CD4-positive, CD25-positive, alpha-beta regulatory T cell (primary cell): ENCODE data around the gene DNM1. TPM values are rescaled to one million over a fixed set of nuclear protein-coding genes. Genes with fewer than 3 reads are reported as not detected.

Experiments used
- ATAC-seq, 2 donors: fragments of 150-1000 bp; cut with Tn5 transposase; one replicate each; pipeline ENCODE4 v1.10.0; 2021; ENCODE audit warnings: low read depth in 2 of 2, moderate number of reproducible peaks in 2 of 2, moderate library complexity in 1 of 2
- DNase-seq, 3 donors: peaks; one replicate each; pipeline versions ENCODE4 v3.0.0 to v3.0.0-alpha.2; 2012 to 2022; ENCODE audit warnings: mixed read lengths in 1 of 3
- H3K27ac ChIP-seq: one replicate; pipeline ENCODE4 v1.7.0; 2013; ENCODE audit warnings: mild to moderate bottlenecking, low read length; ENCODE audit not compliant: insufficient read depth, poor library complexity, severe bottlenecking
- H3K27me3 ChIP-seq: one replicate; pipeline ENCODE4 v1.7.0; 2013; ENCODE audit warnings: low read length; ENCODE audit not compliant: control insufficient read depth, insufficient read depth
- H3K36me3 ChIP-seq: one replicate; pipeline ENCODE4 v1.7.0; 2013; ENCODE audit warnings: mild to moderate bottlenecking, low read length, moderate library complexity; ENCODE audit not compliant: control insufficient read depth, insufficient read depth
- H3K4me1 ChIP-seq: 2 replicates; pipeline ENCODE4 v1.7.0; 2013; ENCODE audit warnings: mild to moderate bottlenecking, low read length; ENCODE audit not compliant: insufficient read depth, control insufficient read depth, poor library complexity, severe bottlenecking
- H3K4me3 ChIP-seq: one replicate; pipeline ENCODE4 v1.7.0; 2013; ENCODE audit warnings: low read depth, mild to moderate bottlenecking, low read length, moderate library complexity
- H3K9me3 ChIP-seq, 2 experiments: 1 replicate in 1 of 2; 2 replicates in 1 of 2; pipeline ENCODE4 v1.7.0; 2013; ENCODE audit warnings: low read length in 2 of 2, mild to moderate bottlenecking in 1 of 2, moderate library complexity in 1 of 2; ENCODE audit not compliant: control insufficient read depth in 2 of 2
- H3K27ac Mint-ChIP-seq, 3 donors: one replicate each; pipeline ENCODE4 v1.8.0; 2020 to 2022; ENCODE audit warnings: mild to moderate bottlenecking in 3 of 3, mixed read lengths in 3 of 3, moderate library complexity in 2 of 3
- H3K27me3 Mint-ChIP-seq: one replicate; pipeline ENCODE4 v1.8.0; 2022; ENCODE audit warnings: mild to moderate bottlenecking, mixed read lengths
- H3K36me3 Mint-ChIP-seq: one replicate; pipeline ENCODE4 v1.8.0; 2020; ENCODE audit warnings: mixed read lengths
- H3K4me1 Mint-ChIP-seq, 4 donors: one replicate each; pipeline ENCODE4 v1.8.0; 2020 to 2022; ENCODE audit warnings: mixed read lengths in 4 of 4, mild to moderate bottlenecking in 1 of 4
- H3K4me3 Mint-ChIP-seq, 4 donors: one replicate each; pipeline ENCODE4 v1.8.0; 2020 to 2022; ENCODE audit warnings: mild to moderate bottlenecking in 4 of 4, mixed read lengths in 4 of 4, moderate library complexity in 3 of 4
- H3K9me3 Mint-ChIP-seq, 7 donors: one replicate each; pipeline ENCODE4 v1.8.0; 2020 to 2022; ENCODE audit warnings: mixed read lengths in 7 of 7, mild to moderate bottlenecking in 3 of 7, moderate library complexity in 2 of 7
- polyA plus RNA-seq, 4 donors: library from polyadenylated mRNA; unstranded; fragments of 300-500 nt; fragmentation: Illumina TruSeq; gene quantifications; one replicate each; pipeline ENCODE4 v1.2.3, GENCODE V29; 2021
- total RNA-seq: library from RNA; stranded (reverse); gene quantifications from one replicate; pipeline ENCODE4 v1.2.3, GENCODE V29; 2022

Gene DNM1
- total and polyA plus RNA-seq, 5 donors from 2014 or later, result 1.5 TPM; not detected in 4

- Mint-ChIP-seq H3K27me3 (no peaks in the 10 kb centered on the region), H3K4me1 (no peaks in the 10 kb centered on the region), H3K27ac (no peak overlapping the region), H3K4me3 (no peak overlapping the region), H3K9me3 (no peaks in the 10 kb centered on the region), H3K36me3 (peaks cover 50% of the 10 kb centered on the region)
- no peaks in the 10 kb centered on the region for H3K27me3 ChIP-seq
- H3K4me3 ChIP-seq, result no peak overlapping the region
- peaks cover 41% of the 10 kb centered on the region for H3K36me3 ChIP-seq
- no peaks in the 10 kb centered on the region for H3K9me3 ChIP-seq
- ATAC-seq (no peak), DNase-seq (no peak)
- no peaks in the 10 kb centered on the region for H3K4me1 ChIP-seq
- H3K27ac ChIP-seq, result no peak overlapping the region
Observed at GRCh38 chr9:128262687-128263086, 59.5 kb downstream of the DNM1 start.

GRCh38 chr9:128265348-128265847, 62.2 kb downstream of the DNM1 start:
- no peak overlapping the region for H3K27ac ChIP-seq
- Mint-ChIP-seq H3K4me1 (no peaks in the 10 kb centered on the region), H3K27me3 (no peaks in the 10 kb centered on the region), H3K9me3 (no peaks in the 10 kb centered on the region), H3K27ac (peak overlapping the region in 1 of 3 donors; percentile 72), H3K4me3 (no peak overlapping the region), H3K36me3 (peaks cover 42% of the 10 kb centered on the region)
- ATAC-seq (no peak), DNase-seq (no peak)
- no peaks in the 10 kb centered on the region for H3K9me3 ChIP-seq
- peaks cover 21% of the 10 kb centered on the region for H3K36me3 ChIP-seq
- H3K4me3 ChIP-seq, result no peak overlapping the region
- H3K4me1 ChIP-seq, result no peaks in the 10 kb centered on the region
- H3K27me3 ChIP-seq, result no peaks in the 10 kb centered on the region

GRCh38 chr9:128266868-128267590, 63.9 kb downstream of the DNM1 start:
- H3K4me1 Mint-ChIP-seq, result peaks cover 0 to 2% (median 1%) of the 10 kb centered on the region in 4 donors
- no peaks in the 10 kb centered on the region for H3K27me3 Mint-ChIP-seq
- Histone ChIP-seq H3K27me3 (no peaks in the 10 kb centered on the region), H3K4me3 (no peak overlapping the region), H3K9me3 (no peaks in the 10 kb centered on the region), H3K27ac (no peak overlapping the region), H3K36me3 (peaks cover 9% of the 10 kb centered on the region), H3K4me1 (no peaks in the 10 kb centered on the region)
- no peaks in the 10 kb centered on the region for H3K9me3 Mint-ChIP-seq
- H3K36me3 Mint-ChIP-seq, result peaks cover 36% of the 10 kb centered on the region
- DNase-seq (no peak), ATAC-seq (no peak)
- no peak overlapping the region for H3K4me3 Mint-ChIP-seq
- H3K27ac Mint-ChIP-seq, result no peak overlapping the region

- Histone ChIP-seq H3K27ac (no peak overlapping the region), H3K27me3 (no peaks in the 10 kb centered on the region), H3K4me1 (peaks cover 11% of the 10 kb centered on the region), H3K9me3 (no peaks in the 10 kb centered on the region), H3K4me3 (no peak overlapping the region), H3K36me3 (peaks cover 7% of the 10 kb centered on the region)
- ATAC-seq, result no peak
- DNase-seq, result no peak
- Mint-ChIP-seq H3K4me3 (peak overlapping the region in 1 of 4 donors; percentile 24), H3K4me1 (peaks cover 5 to 24% (median 18%) of the 10 kb centered on the region in 4 donors), H3K27me3 (peaks cover 4% of the 10 kb centered on the region), H3K27ac (no peak overlapping the region), H3K9me3 (no peaks in the 10 kb centered on the region), H3K36me3 (peaks cover 15% of the 10 kb centered on the region)
Observed at GRCh38 chr9:128271112-128271511, 67.9 kb downstream of the DNM1 start.

DNA sequence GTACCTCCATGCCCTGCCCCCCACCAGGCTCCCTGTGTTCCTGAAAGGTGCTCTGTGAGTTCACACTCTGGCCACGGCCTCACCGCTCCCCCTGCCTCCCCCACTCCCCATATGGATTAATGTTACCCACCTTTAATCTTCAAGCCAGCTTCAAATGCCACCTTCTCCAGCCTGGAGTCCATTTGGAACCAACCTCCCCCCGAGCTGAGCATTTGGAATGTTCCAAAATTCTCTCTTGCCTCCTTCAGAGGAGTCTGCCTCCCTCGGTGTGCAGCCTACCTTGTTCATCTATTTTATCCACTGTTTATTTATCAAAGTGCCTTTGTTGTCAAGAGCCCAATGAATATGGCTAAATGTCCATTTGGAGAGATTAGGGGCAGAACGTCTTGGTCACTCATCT, 68.3 kb downstream of the DNM1 start:
- ATAC-seq (no peak), DNase-seq (no peak)
- peaks cover 14% of the 10 kb centered on the region for H3K4me1 ChIP-seq
- H3K4me3 ChIP-seq, result no peak overlapping the region
- no peaks in the 10 kb centered on the region for H3K27me3 ChIP-seq
- H3K27ac ChIP-seq, result no peak overlapping the region
- peak overlapping the region in 1 of 4 donors; percentile 24 for H3K4me3 Mint-ChIP-seq
- H3K36me3 ChIP-seq, result peaks cover 7% of the 10 kb centered on the region
- H3K27me3 Mint-ChIP-seq, result peaks cover 4% of the 10 kb centered on the region
- H3K36me3 Mint-ChIP-seq, result peaks cover 15% of the 10 kb centered on the region
- peaks cover 6 to 28% (median 21%) of the 10 kb centered on the region in 4 donors for H3K4me1 Mint-ChIP-seq
- H3K27ac Mint-ChIP-seq, result no peak overlapping the region
- no peaks in the 10 kb centered on the region for H3K9me3 ChIP-seq
- no peaks in the 10 kb centered on the region for H3K9me3 Mint-ChIP-seq

DNA sequence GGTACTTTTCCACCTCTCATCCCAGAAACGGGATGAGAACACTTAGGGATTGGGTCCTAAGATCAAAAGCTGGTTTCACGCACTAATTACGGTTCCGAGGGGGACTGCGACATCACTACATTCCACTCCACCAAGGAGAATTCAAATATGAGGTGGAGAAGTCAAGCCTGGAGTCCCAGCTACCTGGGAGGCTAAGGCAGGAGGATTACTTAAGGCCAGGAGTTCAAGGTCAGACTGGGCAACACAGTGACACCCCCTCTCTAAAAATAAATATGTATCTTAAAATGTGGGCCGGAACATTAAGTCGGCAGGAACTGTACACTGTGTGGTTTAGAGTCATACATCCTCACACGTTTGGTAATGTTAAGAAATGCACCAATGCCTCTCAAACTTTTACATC, 71.1 kb downstream of the DNM1 start:
- no peak for DNase-seq
- Mint-ChIP-seq H3K9me3 (peaks cover 0 to 2% (median 0%) of the 10 kb centered on the region in 7 donors), H3K4me3 (peak overlapping the region; percentile 97 to 99 (median 98)), H3K4me1 (peaks cover 6 to 45% (median 30%) of the 10 kb centered on the region in 4 donors), H3K36me3 (peaks cover 11% of the 10 kb centered on the region), H3K27ac (peak overlapping the region in 2 of 3 donors; percentile 98), H3K27me3 (peaks cover 4% of the 10 kb centered on the region)
- no peak for ATAC-seq
- H3K27me3 ChIP-seq, result no peaks in the 10 kb centered on the region
- peaks cover 20% of the 10 kb centered on the region for H3K4me1 ChIP-seq
- no peak overlapping the region for H3K4me3 ChIP-seq
- no peak overlapping the region for H3K27ac ChIP-seq
- peaks cover 7% of the 10 kb centered on the region for H3K36me3 ChIP-seq
- H3K9me3 ChIP-seq, result no peaks in the 10 kb centered on the region

DNA sequence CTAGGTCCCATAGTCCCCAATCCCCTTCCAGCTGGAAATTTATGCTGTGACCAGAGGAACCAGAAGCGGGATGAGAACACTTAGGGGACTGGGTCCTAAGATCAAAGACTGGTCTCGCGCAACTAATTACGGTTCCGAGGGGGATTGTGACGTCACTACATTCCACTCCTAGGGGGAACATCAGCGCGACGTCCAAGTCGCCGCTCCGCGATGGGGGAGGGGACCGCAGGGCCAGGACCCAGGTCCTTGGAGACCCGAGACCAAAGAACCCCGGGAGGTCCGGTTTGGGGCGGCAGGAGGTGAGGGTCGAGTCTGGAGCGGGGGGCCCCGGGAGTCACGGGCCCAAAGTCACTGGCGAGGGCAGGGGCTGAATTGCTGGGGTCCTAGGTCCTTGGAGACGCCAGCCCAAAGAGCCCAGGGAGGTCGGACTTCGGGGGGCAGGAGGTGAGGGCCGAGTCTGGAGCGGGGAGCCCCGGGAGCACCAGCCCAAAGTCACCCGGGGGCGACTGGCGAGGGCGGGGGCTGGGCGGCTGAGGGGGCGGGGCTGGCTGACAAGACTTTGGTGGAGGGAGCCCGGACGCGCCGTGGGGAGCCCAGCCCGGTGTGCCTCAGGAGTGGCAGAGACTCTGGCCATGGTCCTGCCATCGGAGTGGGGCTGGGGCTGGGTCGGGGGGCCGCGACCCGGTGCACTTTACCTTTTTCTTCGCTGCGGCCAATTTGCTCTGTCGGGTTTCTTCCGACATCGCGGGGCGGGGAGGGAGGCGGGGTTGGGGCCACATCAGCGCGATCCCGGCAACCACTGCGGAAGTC, 72.2 kb downstream of the DNM1 start, which contains the start of gene GOLGA2:
Gene GOLGA2 (minus strand): TSS at position 810 of the 810 bp plus-strand sequence. CDS start 31 bp downstream, at position 779.
- peaks cover 6 to 52% (median 32%) of the 10 kb centered on the region in 4 donors for H3K4me1 Mint-ChIP-seq

More for the DNA sequence above, 72.2 kb downstream of the DNM1 start, which contains the start of gene GOLGA2:
- no peaks in the 10 kb centered on the region for H3K27me3 ChIP-seq
- no peaks in the 10 kb centered on the region for H3K9me3 ChIP-seq
- H3K27ac Mint-ChIP-seq, result peak within 1 kb of the TSS; percentile 96 to 98 (median 98)
- H3K27me3 Mint-ChIP-seq, result peaks cover 4% of the 10 kb centered on the region
- H3K36me3 Mint-ChIP-seq, result peaks cover 16% of the 10 kb centered on the region
- H3K4me1 ChIP-seq, result peaks cover 20% of the 10 kb centered on the region
- H3K9me3 Mint-ChIP-seq, result peaks cover 0 to 2% (median 0%) of the 10 kb centered on the region in 7 donors
- ATAC-seq (peak; percentile 50 to 52), DNase-seq (peak in 1 of 3 donors; percentile 14)
- peak within 1 kb of the TSS; percentile 83 for H3K4me3 ChIP-seq
- peaks cover 7% of the 10 kb centered on the region for H3K36me3 ChIP-seq
- H3K4me3 Mint-ChIP-seq, result peak within 1 kb of the TSS; percentile 97 to 99 (median 98)
- H3K27ac ChIP-seq, result peak within 1 kb of the TSS; percentile 82
